NK-92 treated with Interleukin-12 subunit alpha and Interleukin-12 subunit beta, amount 100 ng/mL, for 24 hours (cell line): Measurements from ENCODE around the gene BRSK2.
"Not testable (repeated sequence)": the region's sequence is repeated elsewhere in the genome, so short reads cannot be mapped to it uniquely, and the experiment has no call there.

ENCODE experiments used
- DNase-seq: peaks from one replicate; lab custom pipeline; 2025; lab: John Stamatoyannopoulos, UW

BRSK2 gene

DNA sequence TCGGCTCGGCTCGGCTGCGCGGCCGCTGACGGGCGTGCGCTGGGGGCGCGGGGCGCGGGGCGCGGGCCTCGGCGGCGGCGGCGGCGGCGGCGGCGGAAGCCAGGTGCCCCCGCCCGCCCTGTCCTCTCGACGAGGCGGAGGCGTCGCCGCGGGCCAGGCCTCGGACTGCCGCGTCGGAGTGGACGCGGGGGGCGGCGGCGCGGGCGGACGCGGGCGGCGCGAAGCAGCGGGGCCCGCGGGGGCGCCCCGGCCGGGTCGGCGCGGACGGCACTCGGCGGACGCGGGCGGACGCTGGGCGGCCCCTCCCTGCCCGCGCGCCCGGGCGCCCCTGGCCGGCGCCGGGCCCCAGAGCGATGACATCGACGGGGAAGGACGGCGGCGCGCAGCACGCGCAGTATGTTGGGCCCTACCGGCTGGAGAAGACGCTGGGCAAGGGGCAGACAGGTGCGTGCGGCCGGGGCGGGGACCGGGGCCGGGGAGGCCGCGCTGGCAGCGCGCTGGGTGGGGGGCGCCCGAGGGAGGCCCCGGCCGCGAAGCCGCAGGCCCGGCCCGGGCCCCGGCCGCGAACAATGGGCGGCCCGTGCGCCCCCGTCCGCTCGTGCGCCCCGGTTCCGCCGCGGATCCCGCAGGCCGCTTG lies at the start of gene BRSK2:
Gene BRSK2 (plus strand): TSS at position 3 of the 637 bp plus-strand sequence. CDS start 351 bp downstream, at position 354.
- DNase-seq = no peak

DNA sequence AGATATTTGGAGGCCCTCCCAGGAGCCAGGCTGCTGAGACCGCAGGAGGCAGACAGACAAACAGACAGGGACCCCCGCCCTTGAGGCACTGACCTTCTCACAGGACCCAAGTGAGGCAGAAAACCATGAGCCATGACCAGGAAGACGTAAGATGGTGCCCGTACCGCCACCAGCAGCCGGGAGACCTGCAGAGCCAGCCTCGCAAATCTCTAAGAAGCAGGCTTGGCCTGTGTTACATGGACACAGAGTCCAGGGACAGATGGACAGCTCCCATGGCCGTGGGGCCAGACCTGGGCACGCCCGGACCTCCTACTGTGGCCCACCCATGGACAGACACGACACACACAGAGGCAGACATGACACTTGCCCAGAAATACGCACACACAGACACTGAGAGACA lies 49.6 kb upstream of the BRSK2 start:
- no peak for DNase-seq

DNA sequence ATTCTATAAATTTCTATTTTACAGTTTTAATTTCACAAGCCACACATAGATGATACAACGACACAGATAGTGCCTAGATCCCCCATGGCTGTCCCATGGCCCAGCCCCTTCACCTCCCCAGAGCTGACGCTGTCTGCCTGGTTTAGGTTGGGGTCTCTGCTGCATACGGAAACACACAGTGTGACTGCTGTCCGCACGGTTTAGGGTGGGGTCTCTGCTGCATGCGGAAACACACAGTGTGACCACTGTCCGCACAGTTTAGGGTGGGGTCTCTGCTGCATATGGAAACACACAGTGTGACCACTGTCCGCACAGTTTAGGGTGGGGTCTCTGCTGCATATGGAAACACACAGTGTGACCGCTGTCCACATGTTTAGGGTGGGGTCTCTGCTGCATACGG lies 48.5 kb upstream of the BRSK2 start:
- DNase-seq = not testable (repeated sequence)

DNA sequence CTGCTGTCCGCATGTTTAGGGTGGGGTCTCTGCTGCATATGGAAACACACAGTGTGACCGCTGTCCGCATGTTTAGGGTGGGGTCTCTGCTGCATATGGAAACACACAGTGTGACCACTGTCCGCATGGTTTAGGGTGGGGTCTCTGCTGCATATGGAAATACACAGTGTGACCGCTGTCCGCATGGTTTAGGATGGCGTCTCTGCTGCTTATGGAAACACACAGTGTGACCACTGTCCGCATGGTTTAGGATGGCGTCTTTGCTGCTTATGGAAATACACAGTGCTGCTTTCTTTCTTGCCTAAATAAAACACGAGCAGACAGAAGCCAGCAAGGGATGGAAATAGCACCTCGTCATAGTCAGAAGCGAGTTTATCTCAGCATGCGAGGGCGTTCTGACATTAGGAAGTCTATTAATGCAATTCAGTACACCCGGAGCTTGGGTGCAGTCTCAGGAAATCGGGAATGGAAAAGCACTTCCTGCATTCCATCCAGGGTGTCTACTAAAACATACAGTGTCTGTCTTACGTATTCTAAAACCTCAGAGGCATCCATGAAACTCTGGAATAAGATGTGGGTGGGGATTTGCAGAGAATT lies 47.7 kb upstream of the BRSK2 start:
- no peak for DNase-seq

DNA sequence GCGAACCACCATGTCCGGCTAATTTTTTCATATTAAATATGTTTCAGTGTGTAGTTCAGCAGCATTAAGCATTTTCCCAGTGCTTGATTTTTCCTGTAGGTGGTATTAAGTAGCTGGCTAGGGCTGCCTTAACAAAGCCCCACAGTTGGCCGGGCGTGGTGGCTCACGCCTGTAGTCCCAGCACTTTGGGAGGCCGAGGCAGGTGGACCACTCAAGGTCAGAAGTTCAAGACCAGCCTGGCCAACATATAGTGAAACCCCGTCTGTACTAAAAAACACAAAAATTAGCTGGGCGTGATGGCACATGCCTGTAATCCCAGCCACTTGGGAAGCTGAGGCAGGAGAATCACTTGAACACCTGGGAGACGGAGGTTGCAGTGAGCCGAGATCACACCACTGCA lies 46.8 kb upstream of the BRSK2 start:
- no peak for DNase-seq

DNA sequence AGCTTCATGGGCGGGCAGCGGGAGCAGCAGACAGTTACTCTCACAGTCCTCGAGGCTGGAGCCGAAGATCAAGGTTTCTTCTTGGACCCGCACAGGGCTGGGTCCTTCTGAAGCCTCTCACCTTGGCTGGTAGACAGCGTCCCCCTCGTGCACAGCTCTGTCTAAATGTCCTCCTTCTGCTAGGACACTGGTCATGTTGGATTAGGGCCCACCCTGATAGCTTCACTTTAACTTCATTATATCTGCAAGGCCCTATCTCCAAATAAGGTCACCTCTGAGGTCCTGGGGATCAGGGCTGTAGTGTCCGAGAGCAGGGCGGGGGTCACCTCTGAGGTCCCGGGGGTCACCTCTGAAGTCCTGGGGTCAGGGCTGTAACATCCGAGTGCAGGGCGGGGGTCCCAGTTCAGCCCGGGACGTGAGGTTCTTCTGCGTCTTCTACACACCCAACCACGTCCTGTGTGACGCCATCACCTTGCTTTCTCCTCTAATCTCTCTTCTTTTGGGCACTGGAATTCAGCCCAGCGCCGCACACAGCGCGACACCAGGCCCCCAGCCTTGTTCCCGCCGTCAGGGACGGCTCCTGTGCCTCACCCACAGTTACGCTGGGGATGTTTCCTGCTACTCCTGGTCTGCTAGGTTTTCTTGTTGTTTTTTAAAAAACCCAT lies 46.2 kb upstream of the BRSK2 start:
- DNase-seq = no peak

DNA sequence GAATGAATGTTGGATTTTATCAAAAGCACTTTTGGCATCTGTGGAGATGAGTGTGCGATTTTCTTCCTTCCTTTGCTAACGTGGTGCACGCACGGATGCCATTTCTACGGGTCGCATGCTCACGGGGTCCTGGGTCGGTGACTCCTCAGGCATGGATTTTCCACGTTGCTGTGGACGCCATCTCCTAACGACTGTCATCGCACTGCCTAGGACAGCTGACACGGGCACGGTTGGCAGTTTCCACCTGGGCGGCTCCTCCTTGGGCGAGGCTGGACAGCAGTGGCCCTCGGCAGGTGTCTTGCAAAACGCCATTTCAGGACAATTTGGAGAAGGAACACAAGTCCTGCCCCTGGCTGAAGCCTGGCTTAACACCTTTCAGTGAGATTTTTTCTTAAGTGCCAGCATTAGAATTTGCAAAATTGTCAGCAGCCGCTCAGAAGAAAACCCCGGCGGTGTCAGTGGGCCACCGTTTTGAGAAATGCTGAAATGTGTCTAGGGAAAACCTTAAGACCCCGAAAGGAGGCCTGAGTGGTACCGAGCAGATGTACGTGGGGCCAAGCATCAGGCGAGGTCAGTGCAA lies 45.6 kb upstream of the BRSK2 start:
- DNase-seq = no peak

DNA sequence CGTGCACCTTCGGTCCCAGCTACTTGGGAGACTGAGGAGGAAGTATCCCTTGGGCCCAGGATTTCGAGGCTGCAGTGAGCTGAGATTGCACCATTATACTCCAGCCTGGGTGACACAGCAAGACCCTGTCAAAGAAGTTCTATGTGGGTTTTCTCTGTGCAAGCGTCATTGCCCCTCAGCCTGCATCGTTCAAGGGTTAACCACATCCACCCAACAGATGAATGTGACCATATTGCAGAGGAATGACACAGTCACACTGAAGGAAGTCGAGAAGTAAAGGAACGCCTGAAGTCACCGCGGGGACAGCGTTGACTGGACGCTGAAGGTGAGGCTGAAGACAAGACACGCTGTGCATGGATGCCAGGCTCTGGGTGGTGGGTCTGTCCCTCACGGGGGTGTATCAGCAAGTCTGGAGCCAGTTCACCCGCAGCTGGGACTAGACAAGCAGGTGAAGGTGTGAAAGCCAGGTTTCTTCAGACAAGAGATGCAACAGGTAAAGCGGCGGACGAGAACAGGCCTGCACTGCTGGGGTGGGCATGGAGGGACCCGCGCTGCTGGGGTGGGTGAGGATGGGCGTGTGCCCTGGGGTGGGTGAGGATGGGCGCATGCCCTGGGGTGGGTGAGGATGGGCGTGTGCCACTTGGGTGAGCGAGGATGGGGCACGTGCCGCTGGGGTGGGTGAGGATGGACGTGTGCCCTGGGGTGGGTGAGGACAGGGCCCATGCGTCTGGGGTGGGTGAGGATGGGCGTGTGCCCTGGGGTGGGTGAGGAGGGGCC lies 43.8 kb upstream of the BRSK2 start:
- no peak for DNase-seq

DNA sequence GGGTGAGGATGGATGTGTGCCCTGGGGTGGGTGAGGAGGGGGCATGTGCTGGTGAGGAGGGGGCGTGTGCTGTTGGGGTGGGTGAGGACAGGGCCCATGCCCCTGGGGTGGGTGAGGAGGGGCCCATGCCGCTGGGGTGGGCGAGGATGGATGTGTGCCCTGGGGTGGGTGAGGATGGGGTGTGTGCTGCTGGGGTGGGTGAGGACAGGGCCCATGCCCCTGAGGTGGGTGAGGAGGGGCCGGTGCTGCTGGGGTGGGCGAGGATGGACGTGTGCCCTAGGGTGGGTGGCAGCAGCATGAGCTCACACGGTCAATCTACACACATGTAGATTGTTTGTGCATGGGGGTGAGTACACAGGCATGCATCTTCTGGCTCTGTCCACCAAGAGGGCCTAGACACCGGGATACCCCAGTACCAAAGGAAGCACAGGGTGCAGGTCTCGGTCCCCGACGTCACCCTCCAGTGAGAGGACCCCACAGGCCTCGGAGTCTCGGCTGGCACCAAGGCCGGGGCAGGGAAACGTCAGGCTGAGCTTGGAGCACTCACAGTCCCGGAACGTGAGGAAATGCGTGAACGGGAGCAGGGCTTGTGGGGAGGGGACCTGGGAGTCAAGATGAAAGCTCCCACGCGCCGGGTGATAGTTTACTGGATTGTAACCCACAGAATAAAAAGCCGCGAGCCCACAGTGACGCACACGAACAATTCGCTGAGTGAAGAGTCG lies 42.9 kb upstream of the BRSK2 start:
- no peak for DNase-seq

DNA sequence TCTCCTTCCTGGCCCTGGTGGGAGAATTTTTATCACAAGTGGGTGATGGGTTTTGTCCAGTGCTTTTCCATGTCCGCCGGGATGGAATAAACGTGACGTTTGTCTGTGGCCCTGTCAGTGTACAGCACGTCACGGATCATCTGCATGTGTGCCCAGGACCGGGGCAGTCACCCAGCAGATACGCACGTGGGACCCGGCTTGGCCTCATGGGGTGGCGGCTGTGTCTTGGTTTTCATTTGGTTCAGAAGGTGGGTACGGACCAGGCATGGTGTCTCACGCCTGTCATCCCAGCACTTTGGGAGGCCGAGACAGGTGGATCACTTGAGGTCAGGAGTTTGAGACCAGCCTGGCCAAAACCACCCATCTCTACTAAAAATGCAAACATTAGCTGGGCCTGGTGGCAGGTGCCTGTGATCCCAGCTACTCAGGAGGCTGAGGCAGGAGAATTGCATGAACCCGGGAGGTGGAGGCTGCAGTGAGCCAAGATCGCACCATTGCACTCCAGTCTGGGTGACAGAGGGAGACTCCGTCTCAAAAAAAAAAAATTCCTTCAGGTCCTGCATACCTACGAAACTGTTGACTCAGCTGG lies 42.2 kb upstream of the BRSK2 start:
- DNase-seq = not testable (repeated sequence)

DNA sequence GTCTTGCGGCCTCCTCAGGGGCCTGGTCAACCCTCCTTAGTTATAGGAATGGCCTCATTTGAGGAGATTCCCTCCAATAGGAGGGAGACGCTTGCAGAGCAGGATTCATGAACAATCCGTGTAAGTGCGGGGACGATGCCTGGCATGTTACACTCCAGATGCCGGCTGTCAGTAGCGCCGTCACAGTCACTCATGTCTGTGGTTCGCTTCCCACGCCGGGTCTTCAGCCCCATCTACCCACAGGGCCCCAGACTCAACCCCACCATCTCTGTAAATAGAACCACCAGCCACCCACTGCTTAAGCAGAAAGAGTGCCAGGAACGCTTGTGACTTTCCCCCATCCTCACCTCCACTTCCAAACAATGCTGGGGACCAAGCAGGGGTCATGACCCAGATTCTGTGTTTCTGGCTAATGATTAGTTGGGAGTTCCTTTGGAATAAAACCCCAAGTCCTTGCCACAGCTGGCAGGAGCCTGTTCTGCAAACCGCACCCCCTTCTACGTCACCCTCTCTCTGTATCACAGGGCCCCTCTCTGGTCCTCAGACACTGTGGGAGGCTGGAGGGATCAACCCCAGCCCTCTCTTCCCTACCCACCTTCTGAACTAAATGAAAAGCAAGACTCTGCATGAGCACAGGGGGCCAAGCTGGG lies 41.5 kb upstream of the BRSK2 start:
- DNase-seq = no peak

DNA sequence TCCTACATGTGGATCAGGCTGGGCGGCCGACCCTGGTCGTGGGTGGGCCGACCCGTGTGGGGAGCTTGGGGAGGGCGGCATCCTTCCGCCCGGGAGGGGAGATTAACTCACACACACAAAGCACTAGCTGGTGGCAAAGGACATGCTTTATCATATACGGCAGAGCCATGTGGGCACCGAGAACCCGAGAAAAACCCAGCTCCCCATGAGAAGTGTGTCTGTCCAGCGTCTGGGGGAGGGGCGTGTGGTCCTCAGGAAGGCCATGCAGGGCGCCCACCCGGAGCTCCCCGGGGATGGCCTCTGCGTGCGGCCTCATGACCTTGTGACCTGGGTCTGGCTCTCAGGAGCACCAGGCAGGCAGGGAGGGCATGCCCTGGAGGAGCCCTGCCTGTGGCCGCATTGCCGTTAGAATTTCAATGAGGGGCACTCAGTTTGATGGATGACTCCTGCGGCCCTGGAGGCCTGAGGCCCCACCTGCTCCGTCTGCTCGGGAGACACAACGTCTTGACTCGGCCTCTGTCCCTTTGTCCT lies 40.9 kb upstream of the BRSK2 start:
- DNase-seq = no peak

DNA sequence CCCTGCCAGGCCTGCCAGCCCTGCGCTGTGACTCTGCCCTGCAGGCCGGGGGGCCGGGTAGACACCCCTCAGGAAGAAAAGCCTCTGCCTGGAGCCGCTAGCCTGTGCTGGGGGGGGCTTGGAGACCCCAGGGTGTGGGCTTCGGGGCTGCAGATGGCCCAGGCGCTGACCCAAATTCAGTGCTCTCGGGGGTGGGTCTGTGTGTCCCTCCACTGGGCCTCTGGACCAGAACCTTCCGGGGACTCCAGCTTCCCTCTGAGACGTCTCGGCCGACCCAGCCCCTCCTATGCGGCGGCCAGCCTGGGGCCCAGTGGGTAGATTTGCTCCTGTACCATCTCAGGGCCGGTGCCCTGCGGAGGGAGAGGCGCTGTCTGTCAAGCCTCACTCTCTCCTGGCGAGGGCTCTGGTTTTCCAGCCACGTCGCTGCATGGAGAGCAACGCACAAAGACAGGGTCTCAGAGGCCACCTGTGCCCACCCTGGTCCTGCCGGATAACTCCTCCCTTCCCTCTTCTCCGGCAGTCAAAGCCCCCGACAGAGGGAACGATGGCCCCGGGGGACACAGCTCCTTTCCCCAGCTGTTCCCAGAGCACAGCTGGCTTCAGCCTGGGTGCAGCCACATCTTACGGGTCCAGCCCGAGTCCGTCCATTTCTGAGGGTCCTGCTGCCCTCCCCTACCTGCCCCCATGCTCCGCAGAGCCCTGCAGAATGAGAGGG lies 40.2 kb upstream of the BRSK2 start:
- DNase-seq = no peak

DNA sequence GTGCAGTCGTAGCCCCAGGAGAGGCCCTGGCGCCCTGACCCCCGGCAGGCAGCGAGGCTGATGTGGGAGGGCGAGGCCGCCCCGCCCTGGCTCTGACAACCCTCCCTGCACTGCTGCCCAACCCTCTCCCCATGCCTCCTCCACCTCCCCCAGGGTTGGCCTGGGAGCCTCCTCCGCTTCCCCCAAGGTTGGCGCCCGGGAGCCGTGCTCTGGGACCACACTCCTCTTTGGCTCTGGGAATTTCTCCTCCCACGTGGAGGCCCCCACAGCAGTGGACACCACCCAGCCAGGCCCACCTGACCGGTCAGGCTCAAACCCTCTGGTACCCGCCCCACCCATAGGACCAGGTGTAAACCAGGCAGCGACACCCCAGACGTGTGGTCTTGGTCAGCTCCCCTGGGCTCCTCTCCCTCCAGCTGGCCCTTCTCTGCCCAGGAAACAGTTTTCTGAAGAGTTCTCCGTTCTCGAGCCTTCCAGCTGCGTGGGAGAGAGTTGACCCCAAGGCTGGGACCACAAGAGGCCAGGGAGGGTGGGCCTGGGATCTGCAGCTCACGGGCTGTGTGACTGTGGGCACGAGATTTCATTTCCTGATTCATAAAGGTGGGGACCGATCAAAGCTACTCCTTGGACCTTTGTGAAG lies 39.5 kb upstream of the BRSK2 start:
- DNase-seq = no peak

DNA sequence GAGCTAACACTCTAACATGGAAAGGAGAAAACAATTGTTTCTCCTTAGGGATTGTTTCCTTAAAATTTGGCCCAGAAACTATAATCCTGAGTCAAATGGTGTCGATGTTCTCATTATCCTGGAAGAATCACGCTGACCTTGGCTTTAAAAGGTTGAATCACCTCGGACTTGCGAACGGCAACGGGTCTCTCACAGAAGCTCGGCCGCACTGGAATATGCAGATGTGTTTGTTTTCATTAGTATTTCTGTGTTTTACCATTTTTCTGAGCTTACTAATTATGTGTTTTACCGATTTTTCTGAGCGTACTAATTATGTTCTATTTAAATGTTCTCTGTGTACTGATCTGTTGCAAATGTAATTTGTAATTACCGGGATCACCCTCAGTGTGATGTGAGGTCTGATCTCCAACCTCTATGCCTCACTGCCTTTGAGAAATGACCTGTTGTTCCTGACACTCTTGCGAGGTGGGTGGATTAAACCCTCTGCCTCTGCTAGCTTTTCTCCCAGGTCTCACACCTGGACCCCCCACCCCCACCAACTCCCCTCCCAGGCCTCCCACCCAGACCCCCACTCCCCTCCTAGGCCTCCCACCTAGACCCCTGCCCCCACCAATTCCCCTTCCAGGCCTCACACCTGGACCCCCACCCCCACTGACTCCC lies 38.3 kb upstream of the BRSK2 start:
- DNase-seq = no peak

DNA sequence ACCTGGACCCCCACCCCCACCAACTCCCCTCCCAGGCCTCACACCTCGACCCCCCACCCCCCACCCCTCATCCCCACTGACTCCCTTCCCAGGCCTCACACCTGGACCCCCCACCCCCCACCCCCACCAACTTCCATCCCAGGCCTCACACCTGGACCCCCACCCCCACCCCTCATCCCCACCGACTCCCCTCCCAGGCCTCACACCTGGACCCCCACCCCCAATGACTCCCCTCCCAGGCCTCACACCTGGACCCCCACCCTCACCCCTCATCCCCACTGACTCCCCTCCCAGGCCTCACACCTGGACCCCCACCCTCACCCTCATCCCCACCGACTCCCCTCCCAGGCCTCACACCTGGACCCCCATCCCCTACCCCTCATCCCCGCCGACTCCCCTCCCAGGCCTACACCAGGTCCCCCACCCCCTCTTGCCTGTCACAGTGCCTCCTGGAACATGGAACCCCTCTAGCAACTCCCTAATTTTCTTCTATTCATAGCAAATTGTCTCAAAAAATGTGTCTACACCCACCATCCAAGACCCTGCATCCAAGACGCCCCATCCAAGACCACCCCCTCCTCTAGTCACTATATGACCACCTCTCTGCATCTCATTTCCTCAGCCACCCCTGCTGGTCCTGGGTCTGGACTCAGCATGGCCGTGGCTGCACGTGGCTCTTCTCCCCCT lies 36.9 kb upstream of the BRSK2 start:
- DNase-seq = no peak

DNA sequence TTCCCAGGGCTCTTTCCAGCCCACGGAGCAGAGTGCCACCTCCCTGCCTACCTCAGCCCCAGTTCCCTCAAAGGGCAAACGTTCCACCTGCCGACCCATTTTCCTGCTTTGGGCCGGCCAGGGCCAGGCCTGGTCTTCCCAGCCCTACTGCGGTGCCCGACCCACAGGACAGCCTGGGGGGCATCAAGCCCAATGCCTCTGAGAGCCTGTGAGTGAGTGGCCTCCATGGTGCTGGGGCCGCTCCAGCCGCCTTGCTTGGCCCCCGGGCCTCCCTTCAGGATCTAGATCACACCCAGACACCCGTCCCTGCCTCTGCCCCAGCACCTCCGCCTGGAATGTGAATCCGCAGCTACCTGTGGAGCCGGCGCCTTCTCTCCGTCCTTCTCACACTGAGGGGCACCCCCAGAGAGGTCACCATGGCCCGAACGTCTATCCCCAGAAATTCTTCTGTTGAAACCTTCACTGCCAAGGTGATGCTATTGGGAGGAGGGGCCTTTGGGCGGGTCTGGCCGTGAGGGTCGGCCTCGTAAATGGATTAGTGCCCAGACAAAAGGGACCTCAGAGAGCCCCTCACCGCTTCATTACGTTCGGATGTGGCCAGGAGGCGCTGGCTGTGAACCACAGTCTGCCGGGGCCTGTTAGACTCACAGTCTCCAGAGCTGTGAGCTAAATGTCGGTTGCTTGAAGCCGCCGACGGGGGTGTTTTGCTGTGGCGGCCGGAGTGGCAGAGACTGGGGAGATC lies 36.2 kb upstream of the BRSK2 start:
- no peak for DNase-seq
